GM18499 (cell line): ENCODE measurements around the gene CEP104.

Source experiments
- ATAC-seq: cut with Tn5 transposase; IDR thresholded peaks from one replicate; pipeline ENCODE4 v1.9.1; 2021; ENCODE audit warnings: moderate number of reproducible peaks; ENCODE audit not compliant: insufficient read depth, unreplicated experiment

The CEP104 gene

GRCh38 chr1:3872546-3872945 is 15.5 kb upstream of the CEP104 start:
- ATAC-seq: no peak

GRCh38 chr1:3871451-3871805 is 14.4 kb upstream of the CEP104 start:
- ATAC-seq: no peak

GRCh38 chr1:3869751-3870301 is 12.8 kb upstream of the CEP104 start:
- no peak for ATAC-seq

- no peak for ATAC-seq
Observed at GRCh38 chr1:3868464-3869006, 11.5 kb upstream of the CEP104 start.

- no peak for ATAC-seq
Observed at GRCh38 chr1:3865606-3866160, 8.7 kb upstream of the CEP104 start.

- no peak for ATAC-seq
Observed at GRCh38 chr1:3864884-3865283, 7.9 kb upstream of the CEP104 start.

- no peak for ATAC-seq
Observed at GRCh38 chr1:3863231-3863935, 6.4 kb upstream of the CEP104 start.

GRCh38 chr1:3858231-3858981 is 1.4 kb upstream of the CEP104 start:
- ATAC-seq: no peak

GRCh38 chr1:3857791-3858129 is 749 bp upstream of the CEP104 start:
- ATAC-seq: no peak

GRCh38 chr1:3852711-3853485 is 4.1 kb downstream of the CEP104 start:
- ATAC-seq: no peak

GRCh38 chr1:3852091-3852490 is 4.9 kb downstream of the CEP104 start:
- no peak for ATAC-seq

- ATAC-seq: no peak
Observed at GRCh38 chr1:3851292-3851691, 5.7 kb downstream of the CEP104 start.

- ATAC-seq: no peak
Observed at GRCh38 chr1:3850857-3851256, 6.2 kb downstream of the CEP104 start.

- no peak for ATAC-seq
Observed at GRCh38 chr1:3847081-3847480, 9.9 kb downstream of the CEP104 start.

- ATAC-seq: no peak
Observed at GRCh38 chr1:3846541-3846940, 10.5 kb downstream of the CEP104 start.

- ATAC-seq: no peak
Observed at GRCh38 chr1:3842912-3843311, 14.1 kb downstream of the CEP104 start.

- no peak for ATAC-seq
Observed at GRCh38 chr1:3841491-3841890, 15.5 kb downstream of the CEP104 start.

GRCh38 chr1:3838788-3839187 is 18.2 kb downstream of the CEP104 start:
- ATAC-seq: no peak

GRCh38 chr1:3837685-3838084 is 19.3 kb downstream of the CEP104 start:
- no peak for ATAC-seq

GRCh38 chr1:3837200-3837599 is 19.8 kb downstream of the CEP104 start:
- no peak for ATAC-seq

GRCh38 chr1:3836421-3836820 is 20.6 kb downstream of the CEP104 start:
- ATAC-seq: no peak
